PC-9 (cell line): ENCODE results near the gene SMC4.

Experiments
- EZH2 ChIP-seq: fragments of 200-600 bp; sonication (generic); IDR thresholded peaks from 2 replicates; pipeline ENCODE4 v1.8.0; 2017; ENCODE audit warnings: antibody characterized with exemption, low read depth
- TF ChIP-seq, protein P1 (sequence below): fragments of 200-600 bp; sonication (generic); conservative IDR thresholded peaks from 2 replicates; pipeline ENCODE4 v1.6.1; 2017; ENCODE audit warnings: mixed run types, antibody characterized with exemption, mild to moderate bottlenecking, moderate library complexity

GRCh38 chr3:160395297-160395696 lies 4.2 kb upstream of the SMC4 start:
- no peak for TF ChIP-seq EZH2
- TF ChIP-seq, protein P1, sequence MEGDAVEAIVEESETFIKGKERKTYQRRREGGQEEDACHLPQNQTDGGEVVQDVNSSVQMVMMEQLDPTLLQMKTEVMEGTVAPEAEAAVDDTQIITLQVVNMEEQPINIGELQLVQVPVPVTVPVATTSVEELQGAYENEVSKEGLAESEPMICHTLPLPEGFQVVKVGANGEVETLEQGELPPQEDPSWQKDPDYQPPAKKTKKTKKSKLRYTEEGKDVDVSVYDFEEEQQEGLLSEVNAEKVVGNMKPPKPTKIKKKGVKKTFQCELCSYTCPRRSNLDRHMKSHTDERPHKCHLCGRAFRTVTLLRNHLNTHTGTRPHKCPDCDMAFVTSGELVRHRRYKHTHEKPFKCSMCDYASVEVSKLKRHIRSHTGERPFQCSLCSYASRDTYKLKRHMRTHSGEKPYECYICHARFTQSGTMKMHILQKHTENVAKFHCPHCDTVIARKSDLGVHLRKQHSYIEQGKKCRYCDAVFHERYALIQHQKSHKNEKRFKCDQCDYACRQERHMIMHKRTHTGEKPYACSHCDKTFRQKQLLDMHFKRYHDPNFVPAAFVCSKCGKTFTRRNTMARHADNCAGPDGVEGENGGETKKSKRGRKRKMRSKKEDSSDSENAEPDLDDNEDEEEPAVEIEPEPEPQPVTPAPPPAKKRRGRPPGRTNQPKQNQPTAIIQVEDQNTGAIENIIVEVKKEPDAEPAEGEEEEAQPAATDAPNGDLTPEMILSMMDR: no peak
